ENCODE measurements around the gene PTPRN2.

DNA sequence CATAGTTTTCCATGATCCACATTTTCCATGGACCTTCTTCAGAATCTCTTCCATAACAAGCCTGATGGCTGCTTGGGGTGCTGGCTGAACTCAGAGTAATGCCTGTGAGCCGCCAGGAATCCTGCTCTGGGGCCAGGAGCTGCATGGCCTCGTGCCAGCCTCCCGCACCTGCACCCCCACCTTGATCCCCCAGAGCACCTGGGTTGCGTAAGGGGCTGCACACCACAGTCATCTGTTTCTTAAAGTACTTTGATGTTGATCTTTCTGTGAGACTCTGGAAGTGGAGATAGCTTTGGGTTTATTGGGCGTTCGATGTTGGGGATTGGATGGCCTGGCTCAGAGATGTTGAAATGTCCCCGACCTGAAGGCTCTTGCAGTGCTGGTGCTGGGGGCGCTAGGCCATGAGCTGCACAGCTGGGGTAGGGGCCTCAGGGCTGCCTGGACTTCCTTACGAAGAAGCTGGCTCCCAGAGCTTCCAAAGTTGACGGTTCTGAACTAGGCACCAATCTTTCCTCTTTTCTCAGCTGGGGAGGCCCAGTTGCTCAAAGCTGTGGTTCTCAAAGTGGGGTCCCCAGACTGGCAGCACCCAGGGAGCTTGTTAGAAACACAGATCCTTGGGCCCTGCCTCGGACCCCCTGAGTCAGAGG lies 716.9 kb downstream of the PTPRN2 start:
- TF ChIP-seq, protein P1, sequence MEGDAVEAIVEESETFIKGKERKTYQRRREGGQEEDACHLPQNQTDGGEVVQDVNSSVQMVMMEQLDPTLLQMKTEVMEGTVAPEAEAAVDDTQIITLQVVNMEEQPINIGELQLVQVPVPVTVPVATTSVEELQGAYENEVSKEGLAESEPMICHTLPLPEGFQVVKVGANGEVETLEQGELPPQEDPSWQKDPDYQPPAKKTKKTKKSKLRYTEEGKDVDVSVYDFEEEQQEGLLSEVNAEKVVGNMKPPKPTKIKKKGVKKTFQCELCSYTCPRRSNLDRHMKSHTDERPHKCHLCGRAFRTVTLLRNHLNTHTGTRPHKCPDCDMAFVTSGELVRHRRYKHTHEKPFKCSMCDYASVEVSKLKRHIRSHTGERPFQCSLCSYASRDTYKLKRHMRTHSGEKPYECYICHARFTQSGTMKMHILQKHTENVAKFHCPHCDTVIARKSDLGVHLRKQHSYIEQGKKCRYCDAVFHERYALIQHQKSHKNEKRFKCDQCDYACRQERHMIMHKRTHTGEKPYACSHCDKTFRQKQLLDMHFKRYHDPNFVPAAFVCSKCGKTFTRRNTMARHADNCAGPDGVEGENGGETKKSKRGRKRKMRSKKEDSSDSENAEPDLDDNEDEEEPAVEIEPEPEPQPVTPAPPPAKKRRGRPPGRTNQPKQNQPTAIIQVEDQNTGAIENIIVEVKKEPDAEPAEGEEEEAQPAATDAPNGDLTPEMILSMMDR (IDR thresholded peaks at IDR 0.05), result no peak
- no peak for TF ChIP-seq POLR2A (IDR thresholded peaks at IDR 0.05)
